NCI-H1092 (cell line): ENCODE measurements around the gene ERBB4.

ENCODE experiments used
- DNase-seq: peaks from one replicate; lab custom pipeline; 2025; lab: John Stamatoyannopoulos, UW

Gene ERBB4

DNA sequence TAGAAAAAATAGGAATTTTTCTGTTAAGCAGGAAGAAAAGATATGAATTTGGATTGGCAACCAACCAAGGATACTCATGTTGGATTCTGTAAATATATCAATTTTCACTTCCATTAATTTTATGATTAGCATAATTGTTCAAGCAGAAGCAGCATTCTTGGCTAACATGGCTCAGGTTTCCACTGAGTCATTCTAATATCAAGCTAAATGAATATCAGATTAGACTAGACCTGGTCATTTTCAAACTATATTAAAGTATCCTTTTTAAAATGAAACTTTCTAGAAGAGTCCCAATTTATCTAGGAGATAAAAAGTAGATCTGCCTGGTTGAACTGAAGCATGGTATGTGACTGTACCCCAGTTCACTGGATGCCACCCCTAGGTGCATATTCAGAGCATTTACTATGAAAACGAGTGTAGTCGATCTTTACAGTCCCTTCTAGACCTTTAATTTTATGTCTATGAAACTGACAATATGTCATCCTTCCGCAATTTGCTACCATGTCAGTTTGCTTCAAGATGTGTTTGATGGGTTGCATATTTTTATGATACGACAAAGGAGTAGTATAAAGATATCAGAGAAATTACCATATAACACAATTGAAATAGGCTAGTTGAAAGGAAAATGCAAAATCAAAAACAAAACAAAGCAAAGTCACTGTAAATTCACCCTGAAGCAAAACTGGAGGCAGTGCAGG lies 704.9 kb downstream of the ERBB4 start:
- DNase-seq = no peak

DNA sequence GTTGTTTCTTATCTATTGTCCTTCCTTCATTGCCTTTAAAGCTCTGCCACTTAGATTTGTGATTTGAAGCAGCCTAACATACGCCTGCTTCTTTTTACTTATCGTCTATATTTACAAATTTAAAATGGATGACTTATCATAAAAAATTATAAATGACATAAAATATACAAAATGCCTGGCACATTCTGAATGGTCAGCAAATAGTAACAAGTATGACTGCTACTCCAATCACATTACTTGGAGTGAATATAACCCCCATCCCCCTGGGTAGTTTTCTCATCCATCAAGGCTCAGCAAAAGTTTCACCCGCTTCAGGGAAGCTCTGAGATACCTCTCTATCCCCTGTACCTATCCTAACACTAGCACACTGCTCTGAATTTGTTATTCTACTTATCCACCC lies 708.9 kb downstream of the ERBB4 start:
- no peak for DNase-seq

DNA sequence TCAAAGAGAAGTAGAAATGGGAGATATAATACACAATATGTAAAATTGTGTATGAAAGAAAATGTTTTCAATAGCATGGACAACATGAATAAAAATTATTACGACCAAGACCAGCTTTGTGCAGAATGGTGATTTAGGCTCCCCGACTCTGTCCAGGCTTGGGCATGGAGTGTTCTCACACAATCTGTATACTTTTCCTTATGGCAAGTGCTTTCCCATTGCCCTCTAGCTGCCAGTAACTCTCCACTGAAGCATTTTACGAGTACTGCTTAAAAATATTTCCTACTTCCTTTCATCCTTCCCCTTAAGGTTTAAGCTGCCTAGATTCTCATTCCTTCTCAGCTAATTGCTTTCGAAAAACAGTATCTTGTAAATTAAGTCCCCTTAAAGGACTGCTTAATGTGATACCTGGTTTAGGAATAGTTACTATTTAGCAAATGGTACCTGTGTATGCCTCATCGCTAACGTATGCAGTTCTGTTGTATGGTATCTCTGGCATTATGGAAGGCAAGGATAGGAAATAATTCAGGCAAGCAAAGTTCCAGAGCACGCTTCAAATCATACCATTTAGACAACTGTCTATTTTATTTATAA lies 714.6 kb downstream of the ERBB4 start:
- DNase-seq = no peak

DNA sequence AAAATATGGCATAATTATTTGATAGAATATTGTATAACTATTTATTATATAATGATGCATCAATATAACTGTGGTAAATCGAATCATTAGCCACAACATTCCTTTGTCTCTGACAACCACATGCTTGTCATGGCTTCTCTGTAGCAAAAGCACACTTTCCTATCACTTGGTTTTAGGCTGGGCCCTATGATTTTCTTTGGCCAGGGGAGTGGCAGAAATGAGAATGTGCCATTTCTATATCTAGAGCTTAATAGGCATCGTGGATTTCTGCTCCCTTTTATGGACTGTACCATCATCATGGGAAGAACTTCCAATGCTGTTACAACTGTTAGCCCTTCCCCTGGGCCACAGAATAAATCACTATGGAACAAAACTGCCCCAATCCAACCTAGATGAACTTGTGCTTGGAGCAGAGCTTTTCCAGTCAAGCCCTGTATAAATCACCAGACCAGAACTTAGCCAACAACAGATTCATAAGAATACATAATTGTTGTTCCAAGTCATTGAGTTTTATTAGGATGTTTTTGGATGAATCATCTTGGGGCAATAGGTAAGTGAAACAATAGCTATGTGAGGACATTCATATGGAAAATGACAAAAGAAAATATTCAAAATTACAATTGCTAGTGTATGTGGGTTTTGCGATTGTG lies 715.8 kb downstream of the ERBB4 start:
- DNase-seq = no peak

DNA sequence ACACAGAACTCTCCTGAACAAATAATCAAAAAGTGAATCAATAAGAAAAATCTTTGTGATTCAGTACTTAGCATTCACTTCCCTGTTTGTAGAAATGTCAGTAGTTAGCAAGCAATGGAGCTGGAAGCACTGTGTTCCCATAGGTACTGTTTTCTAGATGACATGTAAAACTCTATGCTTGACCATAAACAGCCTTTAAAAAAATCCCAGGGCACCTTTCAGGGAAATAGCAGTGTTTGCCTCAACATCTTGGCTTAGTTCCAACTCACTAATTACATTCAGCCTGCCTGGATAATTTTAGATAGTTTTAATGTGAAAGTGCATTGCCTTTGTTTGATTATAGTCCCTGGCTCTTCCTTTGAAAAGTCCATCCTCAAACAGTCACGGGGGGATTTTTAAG lies 721.8 kb downstream of the ERBB4 start:
- no peak for DNase-seq

DNA sequence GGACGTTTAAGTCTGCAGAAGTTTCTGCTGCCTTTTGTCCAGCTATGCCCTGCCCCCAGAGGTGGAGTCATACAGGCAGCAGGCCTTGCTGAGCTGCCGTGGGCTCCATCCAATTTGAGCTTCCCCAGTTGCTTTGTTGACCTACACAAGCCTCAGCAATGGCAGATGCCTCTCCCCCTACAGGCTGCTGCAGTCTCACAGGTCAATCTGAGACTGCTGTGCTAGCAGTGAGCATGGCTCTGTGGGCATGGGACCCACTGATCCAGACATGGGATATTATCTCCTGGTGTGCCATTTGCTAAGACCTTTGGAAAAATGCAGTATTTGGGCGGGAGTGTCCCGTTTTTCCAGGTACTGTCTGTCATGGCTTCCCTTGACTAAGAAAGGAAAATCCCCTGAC lies 726.0 kb downstream of the ERBB4 start:
- no peak for DNase-seq

DNA sequence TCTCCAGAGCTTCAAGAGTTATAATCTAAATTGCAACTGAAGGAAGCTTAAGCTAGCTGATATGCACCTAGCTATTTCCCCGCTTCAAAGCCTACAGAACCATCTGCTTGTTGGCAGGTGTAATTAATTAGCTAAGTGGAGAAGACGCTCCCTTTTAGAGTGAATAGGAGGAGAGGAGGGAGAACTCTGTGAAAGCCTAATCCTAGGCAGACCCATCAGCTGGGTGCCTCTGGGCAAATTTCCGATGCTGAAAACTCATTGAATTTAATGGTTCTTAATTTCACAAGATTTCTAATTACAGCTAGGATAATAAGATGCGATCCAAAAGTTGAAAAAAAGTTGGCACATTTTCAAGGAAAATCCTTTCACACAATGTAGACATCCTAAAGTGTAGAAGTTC lies 735.9 kb downstream of the ERBB4 start:
- DNase-seq = no peak

DNA sequence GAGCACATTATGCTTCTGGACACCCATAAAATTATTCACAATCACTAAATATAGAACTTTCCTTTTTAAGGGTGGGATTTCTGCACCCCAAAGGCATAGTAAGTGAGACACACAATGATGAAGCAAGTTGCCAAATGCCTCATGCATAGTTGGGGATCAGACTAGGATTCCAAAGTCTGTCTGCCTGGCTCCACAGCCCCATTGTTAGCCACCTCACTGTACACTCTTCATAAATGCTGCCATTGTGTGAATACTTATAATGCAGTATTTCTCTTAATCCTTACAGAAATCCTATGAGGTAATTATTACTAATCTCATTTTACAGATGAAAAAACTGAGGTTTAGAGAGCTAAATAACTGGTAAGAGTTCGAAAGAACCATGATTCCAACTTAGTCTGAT lies 738.6 kb downstream of the ERBB4 start:
- DNase-seq = no peak

DNA sequence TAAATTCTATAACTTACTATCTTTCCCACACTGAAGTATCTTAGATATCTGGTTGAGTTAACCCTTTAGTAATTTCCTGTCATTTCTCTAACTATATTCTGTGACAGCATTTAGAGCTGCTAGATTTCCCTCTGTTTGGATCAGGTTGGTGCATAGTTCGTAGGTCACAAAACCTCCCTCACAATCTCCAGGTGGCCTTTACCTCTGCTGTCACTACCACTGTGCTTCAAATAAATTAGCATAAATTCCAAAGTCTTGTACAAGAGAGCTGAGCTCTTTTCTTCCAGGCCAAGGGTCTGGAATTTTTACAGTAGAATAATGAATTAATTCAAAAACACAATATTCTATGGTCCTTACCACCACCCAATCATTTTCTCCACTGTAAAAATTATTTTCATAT lies 739.7 kb downstream of the ERBB4 start:
- no peak for DNase-seq

DNA sequence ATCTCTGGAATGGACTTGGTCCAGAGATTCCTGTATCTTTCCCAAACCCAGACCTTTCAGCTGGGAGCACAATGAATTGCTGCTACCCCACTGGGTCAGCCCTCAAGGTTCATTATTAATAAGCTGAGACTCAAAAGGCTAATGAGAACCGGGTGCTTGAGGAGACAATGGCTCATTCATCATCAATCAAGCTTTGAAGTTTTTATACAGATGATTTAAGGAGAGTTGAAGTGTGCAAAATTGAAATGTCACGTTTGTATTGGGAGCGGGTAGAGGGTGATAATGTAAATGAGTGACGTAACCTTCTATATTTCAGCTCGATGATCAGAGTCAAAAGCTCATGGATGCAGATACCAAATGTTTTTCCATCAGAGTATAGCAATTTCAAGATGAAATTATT lies 744.9 kb downstream of the ERBB4 start:
- DNase-seq = no peak

DNA sequence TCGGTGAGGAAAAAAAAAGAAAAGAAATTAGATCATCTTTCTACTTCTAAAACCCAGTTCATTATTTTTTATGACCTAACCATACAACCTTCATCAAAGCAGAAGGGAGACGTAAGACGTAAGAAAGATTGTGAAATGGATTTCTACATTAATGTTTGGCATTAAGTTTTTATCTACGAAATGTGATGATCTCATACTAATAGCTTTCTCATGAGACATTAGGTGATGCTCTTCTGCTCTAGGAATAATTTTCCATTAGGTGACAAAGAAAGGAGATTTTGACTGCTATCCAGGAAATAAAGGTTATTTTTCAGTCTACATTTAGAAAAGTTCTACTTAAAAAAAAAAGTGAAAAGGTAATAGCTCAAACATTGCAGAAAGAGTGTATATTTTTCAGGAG lies 748.6 kb downstream of the ERBB4 start:
- no peak for DNase-seq

DNA sequence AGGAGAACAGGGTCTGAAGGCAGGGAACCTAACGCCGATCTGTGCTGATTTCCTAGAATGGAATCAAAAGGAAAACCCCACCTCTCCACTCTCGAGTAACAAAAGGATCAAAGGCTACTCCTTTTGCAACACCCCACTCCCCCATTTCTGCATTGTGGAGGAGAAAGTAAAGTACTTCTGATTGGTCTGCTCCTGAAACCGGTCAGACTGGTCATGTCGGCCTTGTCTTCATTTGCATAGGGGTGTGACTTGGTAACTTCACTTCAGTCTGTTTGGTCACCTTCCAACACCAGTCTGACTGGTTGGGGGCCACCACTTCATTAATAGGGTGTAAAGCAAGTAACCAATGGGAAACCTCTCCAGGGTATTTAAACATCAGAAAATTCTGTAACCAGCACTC lies 771.9 kb downstream of the ERBB4 start:
- no peak for DNase-seq

DNA sequence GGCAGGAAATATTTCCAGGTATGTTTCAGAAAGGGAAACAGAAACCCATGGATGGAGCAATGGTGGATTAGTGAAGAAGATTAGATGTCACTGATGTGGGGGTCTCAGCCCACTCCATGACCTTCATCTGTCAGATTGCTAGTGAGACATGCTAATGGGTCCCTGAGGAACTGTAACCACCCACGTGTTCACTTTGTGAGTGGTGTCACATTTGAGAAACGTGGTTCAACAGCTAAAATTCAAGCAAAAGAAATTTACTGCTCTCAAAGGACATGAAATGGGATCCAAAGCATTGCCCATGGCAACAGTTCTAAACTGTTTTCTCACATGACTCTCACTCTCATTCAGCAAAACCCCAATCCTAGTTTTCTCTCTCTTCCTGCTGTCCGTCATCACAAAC lies 776.1 kb downstream of the ERBB4 start:
- no peak for DNase-seq

DNA sequence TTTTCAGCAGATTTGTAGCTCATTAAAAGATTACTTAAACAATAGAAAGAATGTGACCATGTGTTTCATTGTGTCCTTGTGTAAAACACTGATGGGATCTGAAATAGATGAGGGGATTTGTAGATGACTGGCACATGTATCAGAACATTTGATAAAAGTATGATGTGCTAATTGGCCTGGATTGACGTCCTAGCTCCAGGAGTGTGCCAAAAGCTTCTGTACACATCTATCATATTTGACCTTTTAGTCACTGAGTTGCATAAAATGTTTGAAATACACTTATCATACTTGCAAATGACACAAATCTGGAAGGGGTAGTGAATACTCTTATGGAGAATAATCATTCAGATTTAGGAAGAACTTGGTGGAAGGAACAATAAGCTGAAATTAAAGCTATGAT lies 778.5 kb downstream of the ERBB4 start:
- DNase-seq = no peak

DNA sequence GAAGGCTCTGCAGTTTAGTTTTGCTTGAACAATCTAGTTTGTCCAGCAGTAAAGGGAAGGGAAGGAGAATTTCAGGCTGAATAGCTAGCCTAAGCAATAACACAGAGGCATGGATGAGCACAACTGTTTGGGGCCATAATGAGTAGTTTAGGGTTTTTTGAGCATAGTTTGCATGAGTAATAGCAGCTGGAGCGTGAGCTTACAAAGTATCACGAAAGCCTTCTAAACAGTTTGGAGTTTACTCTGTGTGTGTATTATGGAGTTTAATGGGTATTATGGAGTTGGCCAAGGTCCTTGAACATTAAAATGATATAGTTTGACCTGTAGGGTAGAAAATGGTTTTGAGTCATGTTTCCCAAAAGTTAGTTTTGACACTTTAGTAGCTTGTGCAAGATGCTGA lies 782.3 kb downstream of the ERBB4 start:
- no peak for DNase-seq

DNA sequence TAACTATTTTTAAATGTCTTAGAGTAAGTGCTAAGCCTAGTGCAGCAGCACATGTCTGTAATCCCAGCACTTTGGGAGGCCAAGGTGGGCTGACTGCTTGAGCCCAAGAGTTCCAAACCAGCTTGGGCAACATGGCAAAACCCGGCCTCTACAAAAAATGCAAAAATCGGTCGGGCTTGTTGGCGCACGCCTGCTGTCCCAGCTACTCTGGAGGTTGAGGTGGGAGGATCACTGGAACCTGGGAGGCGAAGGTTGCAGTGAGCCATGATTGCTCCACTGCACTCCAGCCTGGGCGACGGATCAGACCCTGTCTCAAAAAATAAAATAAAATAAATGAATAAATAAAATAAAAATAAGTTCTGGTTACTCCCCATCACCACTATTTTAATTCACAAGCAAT lies 783.4 kb downstream of the ERBB4 start:
- DNase-seq = no peak

DNA sequence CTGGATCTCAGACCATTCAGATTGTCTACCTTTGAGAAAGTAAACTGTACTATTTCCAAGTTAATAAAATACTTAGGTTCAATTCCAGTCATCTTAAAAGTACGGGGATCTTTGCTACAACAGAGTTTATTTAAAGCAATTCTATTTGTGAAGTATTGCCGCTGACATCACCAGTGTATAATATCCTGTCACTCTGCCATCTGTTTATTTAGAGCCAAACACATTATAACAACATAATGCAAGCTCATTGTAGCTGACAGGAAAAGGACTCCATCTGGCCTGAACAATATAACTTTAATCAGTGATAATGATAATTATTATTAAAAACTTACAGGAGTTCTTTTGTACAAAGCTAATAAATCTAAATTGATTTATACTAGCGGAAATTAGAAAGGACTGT lies 786.8 kb downstream of the ERBB4 start:
- DNase-seq = no peak

DNA sequence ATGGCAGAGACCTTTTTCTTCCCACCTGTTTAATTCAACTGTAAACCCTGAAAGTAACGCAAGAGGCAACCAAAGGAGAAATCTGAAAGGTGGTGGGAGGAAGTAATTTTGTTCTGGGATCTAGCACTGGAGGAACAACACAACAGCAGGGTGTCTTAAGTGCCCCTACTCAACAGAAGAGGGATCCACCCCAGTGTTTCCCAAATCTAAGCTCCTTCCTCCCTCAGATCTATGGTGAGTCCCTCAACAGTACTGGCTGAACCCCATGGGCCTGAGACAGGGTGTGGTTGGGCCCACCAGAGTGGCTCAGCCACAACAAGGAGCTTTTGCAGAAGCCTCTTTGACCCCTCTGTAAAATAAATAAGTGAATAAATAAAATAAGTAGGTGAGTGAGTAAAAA lies 790.3 kb downstream of the ERBB4 start:
- no peak for DNase-seq

DNA sequence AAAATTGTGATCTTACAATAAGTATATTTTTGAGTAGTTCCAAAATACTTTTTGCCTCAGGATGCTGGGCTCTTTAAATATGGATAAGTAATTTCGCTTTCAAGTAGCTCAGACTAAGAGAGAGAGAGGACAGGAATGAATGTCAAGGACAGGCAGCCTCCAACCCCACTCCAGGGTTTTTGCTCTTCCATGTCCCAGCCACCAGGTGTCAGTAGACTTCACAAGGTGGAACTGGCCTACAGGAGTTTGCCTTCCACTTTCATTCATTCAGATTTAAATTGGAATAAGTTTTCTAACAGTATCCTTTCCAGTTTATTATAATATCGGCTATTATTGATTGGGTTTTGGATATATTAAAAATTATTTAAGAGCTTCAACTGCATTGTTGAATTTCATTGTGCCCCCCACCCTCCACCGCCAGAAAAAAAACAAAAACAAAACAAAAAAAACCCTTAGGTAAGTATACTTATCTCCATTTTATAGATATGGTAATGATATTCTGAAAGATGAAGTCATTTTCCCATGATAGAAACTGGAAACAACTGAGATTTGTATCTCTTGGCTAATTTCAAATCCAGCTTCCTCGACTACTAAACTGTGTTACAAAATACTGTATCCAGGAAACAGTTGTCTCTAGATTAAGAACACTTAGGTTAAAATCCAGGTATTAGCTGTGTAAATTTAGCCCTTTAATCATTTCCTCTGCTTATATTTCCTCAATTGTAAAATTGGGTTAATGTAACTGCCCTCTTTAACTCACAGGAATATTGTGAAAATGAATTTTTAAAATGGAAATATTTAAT lies 793.1 kb downstream of the ERBB4 start:
- peak; percentile 51 for DNase-seq

DNA sequence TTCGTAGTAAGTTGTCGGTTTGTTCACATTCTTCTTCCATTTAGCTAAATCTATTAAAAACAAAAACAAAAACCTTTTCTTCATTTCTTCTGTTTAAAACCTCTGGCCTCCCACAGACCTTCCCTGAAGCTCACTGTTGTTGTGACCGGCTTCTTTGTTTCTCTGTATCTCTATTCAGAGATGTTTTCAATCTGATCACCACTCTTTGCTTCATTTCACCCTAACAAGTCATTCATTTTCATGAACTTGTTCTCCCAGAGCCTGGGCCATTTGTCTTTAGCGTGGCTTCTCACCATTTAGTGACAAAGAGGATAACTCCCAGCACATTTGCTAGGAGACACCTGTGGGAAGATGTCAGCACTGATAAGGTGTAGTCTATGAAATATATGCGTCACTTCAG lies 794.2 kb downstream of the ERBB4 start:
- DNase-seq = no peak

DNA sequence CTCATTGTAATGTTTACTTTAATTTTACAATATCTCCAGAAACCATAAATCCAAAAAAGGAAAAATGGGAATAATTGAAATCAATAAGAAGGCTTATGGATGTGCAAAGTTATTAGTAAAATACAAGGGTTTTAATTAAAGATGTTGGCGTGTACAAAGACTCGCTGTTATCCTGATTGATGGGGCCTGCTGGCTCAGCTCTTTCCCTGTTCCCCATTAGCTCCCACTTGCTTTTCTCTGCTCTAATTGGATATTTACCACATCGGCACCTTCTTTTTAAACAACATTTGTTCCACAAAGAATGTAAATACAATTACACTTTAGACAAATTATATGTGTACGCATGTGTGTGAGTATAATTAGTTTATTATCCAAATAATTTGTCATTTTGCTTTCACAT lies 796.6 kb downstream of the ERBB4 start:
- no peak for DNase-seq

DNA sequence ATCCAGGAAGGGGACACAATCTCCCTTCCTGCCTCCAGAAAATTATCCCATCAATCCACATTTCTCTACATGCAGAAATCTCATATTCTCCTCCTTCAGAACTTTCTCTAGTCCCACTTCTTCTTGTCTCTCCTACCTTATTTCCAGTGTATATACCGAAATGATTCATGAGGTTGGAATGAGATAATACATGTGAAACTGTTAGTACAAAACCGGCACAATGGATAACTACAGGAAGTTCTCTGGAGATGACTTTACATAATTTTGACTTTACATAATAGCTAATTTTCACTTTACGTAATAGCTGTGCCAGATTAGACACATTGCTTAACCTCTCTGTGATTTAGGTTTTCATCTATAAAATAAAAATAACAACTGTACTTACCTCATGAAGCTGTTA lies 801.3 kb downstream of the ERBB4 start:
- no peak for DNase-seq

DNA sequence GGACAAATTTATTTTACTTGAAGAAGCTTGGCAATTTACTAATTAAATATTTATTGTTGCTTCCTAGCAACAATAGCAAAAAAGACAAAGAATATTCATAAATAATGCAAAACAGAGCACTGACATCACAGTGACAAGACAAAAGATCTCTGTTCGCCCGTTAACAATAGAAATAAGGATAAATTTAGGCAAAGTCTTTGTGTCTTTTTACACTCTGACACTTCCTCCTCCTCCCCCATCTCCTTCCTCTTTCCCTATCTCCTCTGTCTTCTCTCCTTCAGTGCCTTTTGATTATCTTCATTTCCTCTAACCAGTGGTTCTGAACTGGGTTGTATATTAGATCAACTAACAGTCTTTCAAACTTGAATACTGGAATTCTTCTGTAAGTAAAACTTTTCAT lies 808.4 kb downstream of the ERBB4 start:
- no peak for DNase-seq
